Duodenal mucosa (tissue), 2 donors: ENCODE data around the gene EYA2.

ENCODE experiments used
- H3K27ac ChIP-seq: one replicate; pipeline ENCODE4 v1.7.0; 2013; ENCODE audit warnings: low read depth, low read length
- H3K27me3 ChIP-seq, 2 donors: one replicate each; pipeline ENCODE4 v1.7.0; 2013; ENCODE audit warnings: low read length in 2 of 2, control low read depth in 1 of 2; ENCODE audit not compliant: insufficient read depth in 2 of 2, control insufficient read depth in 1 of 2
- H3K36me3 ChIP-seq, 2 donors: one replicate each; pipeline ENCODE4 v1.7.0; 2013; ENCODE audit warnings: low read length in 2 of 2, control low read depth in 1 of 2; ENCODE audit not compliant: insufficient read depth in 2 of 2, control insufficient read depth in 1 of 2
- H3K4me1 ChIP-seq, 2 donors: one replicate each; pipeline ENCODE4 v1.7.0; 2013; ENCODE audit warnings: low read length in 2 of 2, control low read depth in 1 of 2; ENCODE audit not compliant: insufficient read depth in 2 of 2, control insufficient read depth in 1 of 2
- H3K4me3 ChIP-seq, 2 donors: one replicate each; pipeline ENCODE4 v1.7.0; 2013; ENCODE audit warnings: low read length in 2 of 2, low read depth in 1 of 2
- H3K9ac ChIP-seq, 2 donors: one replicate each; pipeline ENCODE4 v1.7.0; 2013; ENCODE audit warnings: low read length in 2 of 2, low read depth in 1 of 2
- H3K9me3 ChIP-seq, 2 donors: one replicate each; pipeline ENCODE4 v1.7.0; 2013; ENCODE audit warnings: low read length in 2 of 2, control low read depth in 1 of 2; ENCODE audit not compliant: control insufficient read depth in 1 of 2

Gene EYA2

GRCh38 chr20:47055699-47056369, 161.2 kb downstream of the EYA2 start:
- Histone ChIP-seq H3K27ac (no peak overlapping the region), H3K4me3 (no peak overlapping the region), H3K4me1 (no peaks in the 10 kb centered on the region), H3K27me3 (peaks cover 0 to 3% of the 10 kb centered on the region in 2 donors), H3K36me3 (no peaks in the 10 kb centered on the region), H3K9me3 (peaks cover 0 to 3% of the 10 kb centered on the region in 2 donors), H3K9ac (no peak overlapping the region)

GRCh38 chr20:47057661-47058060, 163.0 kb downstream of the EYA2 start:
- no peak overlapping the region for H3K4me3 ChIP-seq
- no peaks in the 10 kb centered on the region for H3K4me1 ChIP-seq
- H3K27ac ChIP-seq: no peak overlapping the region
- peaks cover 0 to 3% of the 10 kb centered on the region in 2 donors for H3K9me3 ChIP-seq
- H3K9ac ChIP-seq: no peak overlapping the region
- no peaks in the 10 kb centered on the region for H3K36me3 ChIP-seq
- H3K27me3 ChIP-seq: peaks cover 0 to 3% of the 10 kb centered on the region in 2 donors

DNA sequence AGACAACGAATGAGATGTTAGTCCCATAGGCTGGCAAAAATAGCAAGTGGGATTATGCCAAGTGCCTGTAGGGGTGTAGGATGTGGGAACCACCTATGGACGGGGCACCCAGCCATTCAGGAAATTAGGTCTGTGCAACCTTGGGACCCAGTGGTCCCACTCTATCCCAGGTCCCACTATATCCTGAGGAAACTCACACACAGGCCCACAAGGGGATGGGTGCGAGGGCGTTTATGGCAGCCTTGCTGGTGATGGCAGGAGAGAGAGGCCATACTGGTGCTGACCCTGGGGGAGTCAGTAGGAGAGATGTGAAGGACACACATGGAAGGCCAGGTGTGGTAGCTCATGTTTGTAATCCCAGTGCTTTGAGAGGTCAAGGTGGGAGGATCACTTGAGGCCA, 163.6 kb downstream of the EYA2 start:
- Histone ChIP-seq H3K27me3 (peaks cover 0 to 3% of the 10 kb centered on the region in 2 donors), H3K4me3 (no peak overlapping the region)

DNA sequence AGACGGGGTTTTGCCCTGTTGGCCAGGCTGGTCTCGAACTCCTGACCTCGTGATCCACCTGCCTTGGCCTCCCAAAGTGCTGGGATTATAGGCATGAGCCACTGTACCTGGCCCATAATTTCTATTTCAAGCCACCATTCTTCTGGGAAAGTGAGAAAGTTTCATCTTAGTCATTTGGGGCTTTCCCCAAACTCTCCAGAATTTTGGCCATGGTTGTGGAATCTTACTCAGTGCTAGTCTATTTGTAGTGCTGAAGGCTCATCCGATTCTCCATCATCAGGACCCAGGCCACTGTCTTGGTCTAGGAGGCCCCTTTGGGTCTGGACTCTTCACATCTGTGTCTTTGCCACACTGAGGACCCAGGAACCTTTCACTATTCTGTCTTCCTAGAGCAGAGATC, 164.9 kb downstream of the EYA2 start:
- Histone ChIP-seq H3K4me3 (no peak overlapping the region), H3K36me3 (no peaks in the 10 kb centered on the region), H3K9ac (no peak overlapping the region), H3K27ac (no peak overlapping the region), H3K27me3 (peaks cover 0 to 3% of the 10 kb centered on the region in 2 donors), H3K4me1 (peaks cover 0 to 3% of the 10 kb centered on the region in 2 donors), H3K9me3 (peaks cover 0 to 3% of the 10 kb centered on the region in 2 donors)

More for the DNA sequence above, 163.6 kb downstream of the EYA2 start:
- no peak overlapping the region for H3K9ac ChIP-seq
- H3K9me3 ChIP-seq: peaks cover 0 to 3% of the 10 kb centered on the region in 2 donors
- no peak overlapping the region for H3K27ac ChIP-seq
- H3K4me1 ChIP-seq: no peaks in the 10 kb centered on the region
- H3K36me3 ChIP-seq: no peaks in the 10 kb centered on the region

DNA sequence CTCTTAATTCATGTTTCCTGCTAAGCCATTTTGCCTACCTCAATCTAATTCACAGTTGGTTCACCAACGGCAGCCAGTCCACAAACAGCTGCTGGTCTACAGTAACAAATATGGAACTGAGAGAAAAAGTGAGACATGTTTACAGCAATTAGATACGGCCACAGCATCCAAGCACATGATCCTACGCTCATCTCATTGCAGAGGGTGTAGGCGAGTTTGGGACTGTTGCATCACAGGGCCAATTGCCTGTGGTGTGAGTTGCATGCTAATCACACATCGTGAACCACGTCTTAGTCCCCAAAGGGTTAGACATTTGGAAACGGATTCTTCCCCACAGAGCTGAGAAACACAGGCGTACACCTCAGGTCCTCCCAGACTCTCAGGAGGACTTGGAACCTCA, 166.9 kb downstream of the EYA2 start:
- H3K9ac ChIP-seq: no peak overlapping the region
- H3K27me3 ChIP-seq: no peaks in the 10 kb centered on the region
- peaks cover 2 to 3% of the 10 kb centered on the region in 2 donors for H3K9me3 ChIP-seq
- peaks cover 0 to 3% of the 10 kb centered on the region in 2 donors for H3K4me1 ChIP-seq
- no peak overlapping the region for H3K27ac ChIP-seq
- no peaks in the 10 kb centered on the region for H3K36me3 ChIP-seq
- no peak overlapping the region for H3K4me3 ChIP-seq

DNA sequence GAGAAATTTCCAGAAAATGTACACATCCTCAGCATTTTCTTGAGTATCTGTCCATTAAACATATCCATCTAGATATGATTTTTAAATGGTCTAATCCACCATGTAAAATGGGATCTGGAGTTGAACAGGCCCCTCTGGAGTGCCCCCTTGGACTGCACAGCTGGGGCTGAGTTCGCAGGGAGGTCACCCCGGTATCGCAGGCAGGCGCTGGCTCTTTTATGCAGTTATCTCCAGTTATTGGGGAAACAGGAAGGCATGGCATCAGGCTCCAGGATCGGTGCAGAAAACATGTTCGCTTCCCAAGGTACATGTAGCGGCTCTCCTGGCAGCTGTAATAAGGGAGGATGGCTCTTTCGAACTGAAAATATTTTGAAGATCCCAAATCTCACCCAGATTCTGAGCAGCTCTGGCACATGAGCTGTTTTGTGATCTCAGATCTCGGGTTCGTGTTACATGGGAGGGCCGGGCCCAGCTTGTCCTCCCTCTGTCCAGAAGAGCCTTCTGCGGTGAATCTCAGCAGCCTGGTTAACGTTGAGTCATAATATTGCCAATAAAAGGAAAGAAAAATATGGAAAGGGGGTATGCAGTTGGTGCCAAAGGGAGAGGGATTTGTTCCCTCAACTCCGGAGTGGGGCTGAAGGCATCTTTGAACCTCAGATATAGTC, 167.7 kb downstream of the EYA2 start:
- H3K9ac ChIP-seq: no peak overlapping the region
- H3K4me3 ChIP-seq: no peak overlapping the region
- peaks cover 5 to 7% of the 10 kb centered on the region in 2 donors for H3K9me3 ChIP-seq
- H3K36me3 ChIP-seq: no peaks in the 10 kb centered on the region
- H3K4me1 ChIP-seq: peaks cover 0 to 3% of the 10 kb centered on the region in 2 donors
- H3K27ac ChIP-seq: no peak overlapping the region
- no peaks in the 10 kb centered on the region for H3K27me3 ChIP-seq

GRCh38 chr20:47063407-47063806, 168.8 kb downstream of the EYA2 start:
- H3K9ac ChIP-seq: no peak overlapping the region
- no peaks in the 10 kb centered on the region for H3K36me3 ChIP-seq
- peaks cover 0 to 3% of the 10 kb centered on the region in 2 donors for H3K4me1 ChIP-seq
- H3K4me3 ChIP-seq: no peak overlapping the region
- H3K27ac ChIP-seq: no peak overlapping the region
- peaks cover 14 to 16% of the 10 kb centered on the region in 2 donors for H3K9me3 ChIP-seq
- no peaks in the 10 kb centered on the region for H3K27me3 ChIP-seq

GRCh38 chr20:47063808-47064207, 169.2 kb downstream of the EYA2 start:
- no peaks in the 10 kb centered on the region for H3K36me3 ChIP-seq
- H3K4me3 ChIP-seq: no peak overlapping the region
- no peak overlapping the region for H3K9ac ChIP-seq
- peaks cover 0 to 3% of the 10 kb centered on the region in 2 donors for H3K4me1 ChIP-seq
- peaks cover 17 to 20% of the 10 kb centered on the region in 2 donors for H3K9me3 ChIP-seq
- no peaks in the 10 kb centered on the region for H3K27me3 ChIP-seq
- H3K27ac ChIP-seq: no peak overlapping the region

- peaks cover 0 to 3% of the 10 kb centered on the region in 2 donors for H3K4me1 ChIP-seq
- H3K9ac ChIP-seq: no peak overlapping the region
- peaks cover 19 to 20% of the 10 kb centered on the region in 2 donors for H3K9me3 ChIP-seq
- H3K4me3 ChIP-seq: no peak overlapping the region
- H3K27ac ChIP-seq: no peak overlapping the region
- no peaks in the 10 kb centered on the region for H3K36me3 ChIP-seq
- H3K27me3 ChIP-seq: no peaks in the 10 kb centered on the region
These were observed 172.0 kb downstream of the EYA2 start for GRCh38 chr20:47066484-47067270.

DNA sequence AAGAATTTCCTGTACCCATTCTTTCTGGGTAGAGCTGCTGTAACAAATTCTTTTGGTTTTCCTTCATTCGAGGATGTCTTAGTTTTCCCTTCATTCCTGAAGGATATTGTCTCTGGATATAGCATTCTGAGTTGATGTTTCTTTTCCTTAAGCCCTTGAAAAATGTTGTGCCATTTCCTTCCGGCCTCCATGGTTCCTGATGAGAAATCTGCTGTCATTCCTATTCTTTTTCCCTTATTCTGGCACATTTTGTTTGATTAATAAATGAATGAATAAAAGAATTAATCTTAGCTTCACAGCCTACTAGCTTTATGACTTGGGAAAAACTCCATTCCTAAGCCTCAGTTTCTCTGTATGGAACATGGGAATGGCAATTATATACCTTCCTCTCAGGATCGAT, 173.1 kb downstream of the EYA2 start:
- Histone ChIP-seq H3K36me3 (no peaks in the 10 kb centered on the region), H3K27me3 (no peaks in the 10 kb centered on the region), H3K9ac (no peak overlapping the region), H3K27ac (no peak overlapping the region), H3K4me1 (peaks cover 0 to 3% of the 10 kb centered on the region in 2 donors), H3K9me3 (peaks cover 19 to 20% of the 10 kb centered on the region in 2 donors), H3K4me3 (no peak overlapping the region)
